ENCODE data around the gene DISP3. TPM values are rescaled to one million over a fixed set of nuclear protein-coding genes. Genes with fewer than 3 reads are reported as not detected.

The DISP3 gene
- polyA plus RNA-seq, 1 of the 3 experiments (the other 2 are of a cell fraction), result 0.08 TPM

GRCh38 chr1:11485191-11485590, 6.2 kb downstream of the DISP3 start:
- 20% methylated on average over 6 of the region's 6 CpGs for WGBS (ENCODE audit: low lambda C conversion rate)
- no peak overlapping the region for H3K4me3 ChIP-seq (ENCODE audit: low read depth in 2 of 2, low read length in 1 of 2)
- TF ChIP-seq ELF1 (IDR thresholded peaks at IDR 0.05) (no peak), MXI1 (IDR thresholded peaks at IDR 0.05; ENCODE audit: low read depth, low read length) (no peak), YY1 (IDR thresholded peaks at IDR 0.05; ENCODE audit: low read depth) (no peak), EZH2phosphoT487 (IDR thresholded peaks at IDR 0.05; ENCODE audit: borderline replicate concordance, low read depth) (no peak), ZBTB33 (IDR thresholded peaks at IDR 0.05; ENCODE audit: borderline replicate concordance, low read depth) (no peak), TEAD4 (IDR thresholded peaks at IDR 0.05; ENCODE audit: borderline replicate concordance, insufficient read depth) (no peak), PBX3 (IDR thresholded peaks at IDR 0.05) (no peak), USF2 (IDR thresholded peaks at IDR 0.05; ENCODE audit: borderline replicate concordance, low read depth, low read length) (no peak), TCF12 (IDR thresholded peaks at IDR 0.05) (no peak), TAF1 (IDR thresholded peaks at IDR 0.05; ENCODE audit: borderline replicate concordance, low read depth, low read length) (no peak), RXRA (IDR thresholded peaks at IDR 0.05; ENCODE audit: borderline replicate concordance, low read depth) (no peak), MAX (IDR thresholded peaks at IDR 0.05; ENCODE audit: low read depth) (no peak), POLR2AphosphoS5 (IDR thresholded peaks at IDR 0.05; ENCODE audit: low read depth, low read length) (no peak), NFIC (IDR thresholded peaks at IDR 0.05; ENCODE audit: borderline replicate concordance) (no peak), USF1 (IDR thresholded peaks at IDR 0.05; ENCODE audit: borderline replicate concordance, low read depth) (no peak)
- no peaks in the 10 kb centered on the region for H4K20me1 ChIP-seq (ENCODE audit: insufficient read depth)
- no peak overlapping the region for H3K4me2 ChIP-seq
- no peak overlapping the region for H3K27ac ChIP-seq (ENCODE audit: low read depth in 2 of 2, low read length in 1 of 2)
- no peaks in the 10 kb centered on the region for H3K36me3 ChIP-seq (replicated peaks in 1 of 2; ENCODE audit: control insufficient read depth in 1 of 2, insufficient read depth in 2 of 2, low read length in 1 of 2)
- H3F3A ChIP-seq (replicated peaks; ENCODE audit: insufficient read depth), result no peaks in the 10 kb centered on the region
- H3K9me2 ChIP-seq, result no peaks in the 10 kb centered on the region
- H3K9me3 ChIP-seq, result no peaks in the 10 kb centered on the region
- no peaks in the 10 kb centered on the region for H3K79me2 ChIP-seq (ENCODE audit: insufficient read depth)
- POLR2A ChIA-PET, result no interaction called here
- H3K9ac ChIP-seq, result no peak overlapping the region
- no peak for DNase-seq
- H3K4me1 ChIP-seq (ENCODE audit: control insufficient read depth in 1 of 2, insufficient read depth in 2 of 2, low read depth in 1 of 2, low read length in 1 of 2), result peaks cover 0 to 61% of the 10 kb centered on the region in 2 experiments; a peak in 2 of 4 replicates
- CTCF ChIA-PET, result interaction anchor here (0.9 to 1.8 kb wide), 6 partner anchors 13 to 244 kb away, joined by 3 to 7 read pairs (median 4); partner anchors contain the start of gene FBXO6
- H3K27me3 ChIP-seq (ENCODE audit: insufficient read depth), result no peaks in the 10 kb centered on the region
- no peak overlapping the region for H2AFZ ChIP-seq (ENCODE audit: low read depth)
